Type B pancreatic cell (in vitro differentiated cells): ENCODE data around the gene ERC1. TPM values are rescaled to one million over a fixed set of nuclear protein-coding genes. Genes with fewer than 3 reads are reported as not detected.

Experiments
- DNase-seq: peaks from one replicate; pipeline ENCODE4 v3.0.0; 2021; ENCODE audit warnings: mixed read lengths; ENCODE audit not compliant: unreplicated experiment; ENCODE audit errors: extremely low spot score
- H3K27ac Mint-ChIP-seq: 2 replicates; pipeline ENCODE4 v1.8.0; 2021; ENCODE audit warnings: mild to moderate bottlenecking, mixed read lengths
- H3K27me3 Mint-ChIP-seq: 2 replicates; pipeline ENCODE4 v1.8.0; 2021; ENCODE audit warnings: mixed read lengths
- H3K36me3 Mint-ChIP-seq: 2 replicates; pipeline ENCODE4 v1.8.0; 2021; ENCODE audit warnings: mixed read lengths
- H3K4me1 Mint-ChIP-seq: one replicate; pipeline ENCODE4 v1.8.0; 2021; ENCODE audit warnings: mixed read lengths; ENCODE audit not compliant: unreplicated experiment
- H3K4me3 Mint-ChIP-seq: 2 replicates; pipeline ENCODE4 v1.8.0; 2021; ENCODE audit warnings: mild to moderate bottlenecking, mixed read lengths
- H3K9me3 Mint-ChIP-seq: 2 replicates; pipeline ENCODE4 v1.8.0; 2021; ENCODE audit warnings: mixed read lengths
- total RNA-seq: library from RNA; stranded (reverse); gene quantifications from 2 replicates; pipeline ENCODE4 v1.2.1, GENCODE V29; 2021; ENCODE audit warnings: low replicate concordance
- TF ChIP-seq, protein P1 (sequence below): fragments of 200-600 bp; sonication (generic); conservative IDR thresholded peaks from 2 replicates; pipeline ENCODE4 v1.5.0; 2021; ENCODE audit warnings: antibody characterized with exemption, mild to moderate bottlenecking

The ERC1 gene
- total RNA-seq, 1 donor from 2014 or later: 62.8 TPM

DNA sequence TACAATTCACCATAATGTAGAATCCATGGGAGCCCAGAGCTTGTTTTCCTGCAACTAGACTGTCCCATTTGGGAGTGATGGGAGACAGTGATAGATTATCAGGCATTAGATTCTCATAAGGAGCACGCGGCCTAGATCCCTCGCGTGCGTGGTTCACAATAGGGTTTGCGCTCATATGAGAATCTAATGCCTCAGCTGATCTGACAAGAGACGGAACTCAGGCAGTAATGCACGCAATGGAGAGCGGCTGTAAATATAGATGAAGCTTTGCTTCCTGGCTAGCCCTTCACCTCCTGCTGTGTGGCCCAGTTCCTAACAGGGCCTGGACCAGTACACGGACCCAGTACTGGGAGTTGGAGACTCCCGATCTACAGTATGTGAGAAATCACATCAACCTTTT, 476.7 kb downstream of the ERC1 start:
- peaks cover 30% of the 10 kb centered on the region for H3K4me1 Mint-ChIP-seq
- H3K4me3 Mint-ChIP-seq: no peak overlapping the region
- DNase-seq: peak; percentile 7
- H3K27ac Mint-ChIP-seq: no peak overlapping the region
- peaks cover 9% of the 10 kb centered on the region for H3K27me3 Mint-ChIP-seq
- peaks cover 3% of the 10 kb centered on the region for H3K9me3 Mint-ChIP-seq
- H3K36me3 Mint-ChIP-seq: peaks cover 60% of the 10 kb centered on the region
- TF ChIP-seq, protein P1, sequence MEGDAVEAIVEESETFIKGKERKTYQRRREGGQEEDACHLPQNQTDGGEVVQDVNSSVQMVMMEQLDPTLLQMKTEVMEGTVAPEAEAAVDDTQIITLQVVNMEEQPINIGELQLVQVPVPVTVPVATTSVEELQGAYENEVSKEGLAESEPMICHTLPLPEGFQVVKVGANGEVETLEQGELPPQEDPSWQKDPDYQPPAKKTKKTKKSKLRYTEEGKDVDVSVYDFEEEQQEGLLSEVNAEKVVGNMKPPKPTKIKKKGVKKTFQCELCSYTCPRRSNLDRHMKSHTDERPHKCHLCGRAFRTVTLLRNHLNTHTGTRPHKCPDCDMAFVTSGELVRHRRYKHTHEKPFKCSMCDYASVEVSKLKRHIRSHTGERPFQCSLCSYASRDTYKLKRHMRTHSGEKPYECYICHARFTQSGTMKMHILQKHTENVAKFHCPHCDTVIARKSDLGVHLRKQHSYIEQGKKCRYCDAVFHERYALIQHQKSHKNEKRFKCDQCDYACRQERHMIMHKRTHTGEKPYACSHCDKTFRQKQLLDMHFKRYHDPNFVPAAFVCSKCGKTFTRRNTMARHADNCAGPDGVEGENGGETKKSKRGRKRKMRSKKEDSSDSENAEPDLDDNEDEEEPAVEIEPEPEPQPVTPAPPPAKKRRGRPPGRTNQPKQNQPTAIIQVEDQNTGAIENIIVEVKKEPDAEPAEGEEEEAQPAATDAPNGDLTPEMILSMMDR: no peak

- H3K27ac Mint-ChIP-seq: no peak overlapping the region
- peaks cover 6% of the 10 kb centered on the region for H3K27me3 Mint-ChIP-seq
- peaks cover 3% of the 10 kb centered on the region for H3K9me3 Mint-ChIP-seq
- TF ChIP-seq, protein P1: no peak
- H3K4me1 Mint-ChIP-seq: peaks cover 23% of the 10 kb centered on the region
- DNase-seq: peak; percentile 49
- H3K4me3 Mint-ChIP-seq: no peak overlapping the region
- H3K36me3 Mint-ChIP-seq: peaks cover 48% of the 10 kb centered on the region
Measured at GRCh38 chr12:1469070-1469469, 478.0 kb downstream of the ERC1 start.

DNA sequence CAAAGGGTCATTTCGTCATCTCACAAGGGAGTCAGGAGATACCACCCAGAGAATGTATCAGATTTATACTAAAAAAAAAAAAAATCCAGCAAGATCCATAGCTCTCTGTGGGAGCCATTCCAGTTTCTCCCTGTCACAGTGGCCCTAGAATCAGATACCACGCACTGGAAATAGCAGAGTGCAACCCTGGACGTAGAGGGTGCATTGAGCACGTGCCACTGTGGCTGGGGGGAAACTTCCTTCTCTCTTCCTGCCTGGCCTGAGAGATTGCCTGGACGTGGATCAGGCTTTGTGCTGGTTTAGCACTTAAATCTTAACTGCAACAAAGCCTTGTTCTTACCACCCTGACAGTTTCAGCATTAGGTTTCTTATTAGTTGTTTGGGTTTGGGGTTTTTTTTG, 479.0 kb downstream of the ERC1 start:
- TF ChIP-seq, protein P1: no peak
- Mint-ChIP-seq H3K9me3 (peaks cover 3% of the 10 kb centered on the region), H3K4me1 (peaks cover 23% of the 10 kb centered on the region), H3K36me3 (peaks cover 43% of the 10 kb centered on the region), H3K4me3 (no peak overlapping the region), H3K27ac (no peak overlapping the region), H3K27me3 (peaks cover 6% of the 10 kb centered on the region)
- DNase-seq: peak; percentile 16

- TF ChIP-seq, protein P1: no peak
- no peak overlapping the region for H3K27ac Mint-ChIP-seq
- H3K9me3 Mint-ChIP-seq: peaks cover 3% of the 10 kb centered on the region
- peaks cover 6% of the 10 kb centered on the region for H3K27me3 Mint-ChIP-seq
- peaks cover 21% of the 10 kb centered on the region for H3K4me1 Mint-ChIP-seq
- H3K36me3 Mint-ChIP-seq: peaks cover 31% of the 10 kb centered on the region
- DNase-seq: no peak
- H3K4me3 Mint-ChIP-seq: no peak overlapping the region
Measured at GRCh38 chr12:1471224-1471623, 480.2 kb downstream of the ERC1 start.

DNA sequence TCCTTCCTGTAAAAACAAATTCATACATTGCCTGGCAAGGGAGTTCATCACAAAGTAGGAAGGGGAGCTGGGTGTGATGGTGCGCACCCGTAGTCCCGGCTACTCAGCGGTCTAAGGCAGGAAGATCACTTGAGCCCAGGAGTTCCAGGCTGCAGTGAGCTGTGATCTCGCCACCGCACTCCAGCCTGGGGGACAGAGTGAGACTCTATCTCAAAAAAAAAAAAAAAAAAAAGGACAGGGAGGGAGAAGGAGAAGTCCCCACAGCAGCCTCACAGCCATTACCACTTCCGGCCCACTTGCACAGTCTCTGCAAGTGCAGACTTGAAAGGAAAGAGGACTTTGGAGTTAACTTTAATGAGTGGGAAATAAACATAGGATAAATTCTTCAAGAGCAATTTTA, 482.4 kb downstream of the ERC1 start:
- TF ChIP-seq, protein P1: no peak
- Mint-ChIP-seq H3K9me3 (peaks cover 3% of the 10 kb centered on the region), H3K4me1 (peaks cover 9% of the 10 kb centered on the region), H3K27ac (no peak overlapping the region), H3K4me3 (no peak overlapping the region), H3K27me3 (peaks cover 3% of the 10 kb centered on the region), H3K36me3 (peaks cover 34% of the 10 kb centered on the region)
- no peak for DNase-seq

- Mint-ChIP-seq H3K4me3 (no peak overlapping the region), H3K27me3 (no peaks in the 10 kb centered on the region), H3K36me3 (peaks cover 32% of the 10 kb centered on the region), H3K27ac (no peak overlapping the region), H3K9me3 (no peaks in the 10 kb centered on the region), H3K4me1 (peaks cover 4% of the 10 kb centered on the region)
- TF ChIP-seq, protein P1: no peak
- peak; percentile 29 for DNase-seq
Measured at GRCh38 chr12:1474041-1474573, 483.1 kb downstream of the ERC1 start.
